HepG2 (cell line): ENCODE measurements around the gene OSCP1. TPM values are rescaled to one million over a fixed set of nuclear protein-coding genes. Genes with fewer than 3 reads are reported as not detected.

Source experiments
- EHMT2 ChIP-seq: fragments of 200-600 bp; sonication (generic); IDR thresholded peaks from 2 replicates; pipeline ENCODE4 v1.7.0; 2017; ENCODE audit warnings: antibody characterized with exemption, low read depth, low read length, borderline replicate concordance
- FOXC1 ChIP-seq: sonication (generic); formaldehyde crosslinking; IDR thresholded peaks from 2 replicates; pipeline ENCODE4 v1.8.0; 2022; ENCODE audit warnings: mild to moderate bottlenecking, missing genetic modification reagents, borderline replicate concordance
- HES4 ChIP-seq: sonication (generic); formaldehyde crosslinking; IDR thresholded peaks from 2 replicates; pipeline ENCODE4 v1.9.0; 2021; ENCODE audit warnings: mild to moderate bottlenecking, missing genetic modification reagents, borderline replicate concordance
- IRF9 ChIP-seq: sonication (generic); formaldehyde crosslinking; IDR thresholded peaks from 2 replicates; pipeline ENCODE4 v1.8.0; 2022; ENCODE audit warnings: missing genetic modification reagents, mild to moderate bottlenecking, borderline replicate concordance
- KDM4B ChIP-seq: sonication (generic); formaldehyde crosslinking; IDR thresholded peaks from 2 replicates; pipeline ENCODE4 v1.4.0; 2020; ENCODE audit warnings: missing genetic modification reagents
- MBNL3 ChIP-seq: fragments of 250-450 bp; sonication (Bioruptor Pico); conservative IDR thresholded peaks from 2 replicates; pipeline ENCODE4 v1.8.0; 2022; ENCODE audit warnings: mild to moderate bottlenecking, inconsistent platforms
- MTA1 ChIP-seq: sonication (generic); formaldehyde crosslinking; IDR thresholded peaks from 2 replicates; pipeline ENCODE4 v1.4.0; 2020; ENCODE audit warnings: missing genetic modification reagents, mild to moderate bottlenecking, borderline replicate concordance
- NFIB ChIP-seq: sonication (generic); formaldehyde crosslinking; IDR thresholded peaks from 2 replicates; pipeline ENCODE4 v1.9.0; 2021; ENCODE audit warnings: missing genetic modification reagents, mild to moderate bottlenecking, borderline replicate concordance
- NR0B2 ChIP-seq: sonication (generic); formaldehyde crosslinking; IDR thresholded peaks from 2 replicates; pipeline ENCODE4 v1.4.0; 2020; ENCODE audit warnings: mild to moderate bottlenecking, missing genetic modification reagents
- RORA ChIP-seq: sonication (generic); formaldehyde crosslinking; IDR thresholded peaks from 2 replicates; pipeline ENCODE4 v1.5.0; 2020; ENCODE audit warnings: mild to moderate bottlenecking, missing genetic modification reagents, moderate library complexity
- U2AF1 ChIP-seq: fragments of 200-400 bp; formaldehyde crosslinking; optimal IDR thresholded peaks from 2 replicates; pipeline ENCODE3; 2017; ENCODE audit warnings: mild to moderate bottlenecking, low read depth, low read length
- WIZ ChIP-seq: sonication (generic); formaldehyde crosslinking; IDR thresholded peaks from 2 replicates; pipeline ENCODE4 v1.5.1; 2020; ENCODE audit warnings: mild to moderate bottlenecking, missing genetic modification reagents
- YEATS4 ChIP-seq: sonication (generic); formaldehyde crosslinking; IDR thresholded peaks from 2 replicates; pipeline ENCODE4 v1.4.0; 2020; ENCODE audit warnings: missing genetic modification reagents, borderline replicate concordance
- ZBED4 ChIP-seq: sonication (generic); formaldehyde crosslinking; IDR thresholded peaks from 2 replicates; pipeline ENCODE4 v1.4.0; 2020; ENCODE audit warnings: missing genetic modification reagents, borderline replicate concordance
- ZBTB8A ChIP-seq: sonication (generic); formaldehyde crosslinking; IDR thresholded peaks from 2 replicates; pipeline ENCODE4 v1.4.0; 2020; ENCODE audit warnings: mild to moderate bottlenecking, low read depth, missing genetic modification reagents, borderline replicate concordance
- ZFP36 ChIP-seq: fragments of 150-350 bp; IDR thresholded peaks from 2 replicates; pipeline ENCODE4 v1.6.1; 2018; ENCODE audit warnings: borderline replicate concordance, low read length, low read depth; ENCODE audit not compliant: partially characterized antibody
- ZFX ChIP-seq: sonication (generic); formaldehyde crosslinking; IDR thresholded peaks from 2 replicates; pipeline ENCODE4 v1.4.0; 2020; ENCODE audit warnings: mild to moderate bottlenecking, low read depth, missing genetic modification reagents, moderate library complexity
- ZMAT5 ChIP-seq: sonication (generic); formaldehyde crosslinking; IDR thresholded peaks from 2 replicates; pipeline ENCODE4 v1.5.0; 2020; ENCODE audit warnings: mild to moderate bottlenecking, low read depth, missing genetic modification reagents, borderline replicate concordance
- ZNF20 ChIP-seq: sonication (generic); formaldehyde crosslinking; IDR thresholded peaks from 2 replicates; pipeline ENCODE4 v1.4.0; 2020; ENCODE audit warnings: mild to moderate bottlenecking, moderate library complexity, missing genetic modification reagents
- ZNF33B ChIP-seq: sonication (generic); formaldehyde crosslinking; IDR thresholded peaks from 2 replicates; pipeline ENCODE4 v1.5.1; 2020; ENCODE audit warnings: mild to moderate bottlenecking, missing genetic modification reagents
- ZNF704 ChIP-seq: sonication (generic); formaldehyde crosslinking; IDR thresholded peaks from 2 replicates; pipeline ENCODE4 v1.8.1; 2023; ENCODE audit warnings: mild to moderate bottlenecking, inconsistent platforms, moderate library complexity, missing genetic modification reagents, borderline replicate concordance
- polyA plus RNA-seq, 8 experiments: library from polyadenylated mRNA; depleted of rRNA in 3 of 8; stranded (reverse) in 7 of 8; unstranded in 1 of 8; fragments of >200 nt; fragmentation: Illumina TruSeq in 4 of 8; extraction: Trizol in 4 of 8; gene quantifications; 2 replicates each; pipeline versions ENCODE4 v1.2.1 to v1.2.3, GENCODE V29; 2011 to 2016; ENCODE audit warnings: low read depth in 4 of 8, missing spikeins in 1 of 8, mixed read lengths in 1 of 8; ENCODE audit not compliant: insufficient read depth in 1 of 8
- total RNA-seq, 5 experiments: library from RNA; depleted of rRNA; stranded (reverse); fragments of >200 nt; fragmentation: Illumina TruSeq; extraction: Trizol; gene quantifications; 2 replicates each; pipeline ENCODE4 v1.2.3, GENCODE V29; 2016; ENCODE audit warnings: low read depth in 1 of 5

The OSCP1 gene
- total and polyA plus RNA-seq, 2 of the 13 experiments (the other 11 are each of a cell fraction or from before 2014, with no cell fraction given): 0.60 to 0.84 TPM

- TF ChIP-seq ZFP36 (no peak), EHMT2 (no peak), FOXC1 (CRISPR knock-in tag) (peak; percentile 83), ZFX (CRISPR knock-in tag) (peak; percentile 96), RORA (CRISPR knock-in tag) (no peak), HES4 (CRISPR knock-in tag) (peak; percentile 67), MBNL3 (CRISPR knock-in tag) (no peak), WIZ (CRISPR knock-in tag) (no peak; the same call in 1 of the 2 replicates), NFIB (CRISPR knock-in tag) (0 out of 2 replicates have a peak, but pooled peaks have one; percentile 79), YEATS4 (CRISPR knock-in tag) (peak; percentile 87), MTA1 (CRISPR knock-in tag) (no peak), KDM4B (CRISPR knock-in tag) (peak; percentile 93; the same call in 1 of the 2 replicates), NR0B2 (0 out of 2 replicates have a peak, but pooled peaks have one; percentile 41), ZMAT5 (CRISPR knock-in tag) (no peak), U2AF1 (peak; percentile 87), ZNF33B (CRISPR knock-in tag) (peak; percentile 89; the same call in 1 of the 2 replicates), ZNF704 (CRISPR knock-in tag) (peak; percentile 86; the same call in 1 of the 2 replicates), ZBTB8A (CRISPR knock-in tag) (peak; percentile 30; the same call in 1 of the 2 replicates), ZBED4 (CRISPR knock-in tag) (peak; percentile 91), ZNF20 (CRISPR knock-in tag) (no peak), IRF9 (CRISPR knock-in tag) (peak; percentile 93)
Observed at GRCh38 chr1:36463803-36464604, 13.8 kb upstream of the OSCP1 start, which contains the start of gene MRPS15 (continued).
